Measurements from ENCODE around the gene F2RL3. TPM values are rescaled to one million over a fixed set of nuclear protein-coding genes. Genes with fewer than 3 reads are reported as not detected.

The F2RL3 gene
- total RNA-seq, 4 donors from 2014 or later = 1.3 to 12.9 (median 1.8) TPM

GRCh38 chr19:16850133-16850532 lies 38.7 kb upstream of the F2RL3 start:
- H3K27ac ChIP-seq = no peak overlapping the region
- H3K27me3 ChIP-seq = no peaks in the 10 kb centered on the region
- no peak for DNase-seq (ENCODE audit: low spot score in 2 of 2)
- 93 to 94% methylated on average over 4 of the region's 4 CpGs for WGBS, 2 donors
- H3K4me3 ChIP-seq = no peak overlapping the region
- H3K4me1 ChIP-seq = no peaks in the 10 kb centered on the region
- H3K36me3 ChIP-seq = peaks cover 4 to 100% (median 30%) of the 10 kb centered on the region in 3 donors
- TF ChIP-seq POLR2A (IDR thresholded peaks at IDR 0.05) (no peak), EP300 (IDR thresholded peaks at IDR 0.05) (no peak)
- TF ChIP-seq, protein P1, sequence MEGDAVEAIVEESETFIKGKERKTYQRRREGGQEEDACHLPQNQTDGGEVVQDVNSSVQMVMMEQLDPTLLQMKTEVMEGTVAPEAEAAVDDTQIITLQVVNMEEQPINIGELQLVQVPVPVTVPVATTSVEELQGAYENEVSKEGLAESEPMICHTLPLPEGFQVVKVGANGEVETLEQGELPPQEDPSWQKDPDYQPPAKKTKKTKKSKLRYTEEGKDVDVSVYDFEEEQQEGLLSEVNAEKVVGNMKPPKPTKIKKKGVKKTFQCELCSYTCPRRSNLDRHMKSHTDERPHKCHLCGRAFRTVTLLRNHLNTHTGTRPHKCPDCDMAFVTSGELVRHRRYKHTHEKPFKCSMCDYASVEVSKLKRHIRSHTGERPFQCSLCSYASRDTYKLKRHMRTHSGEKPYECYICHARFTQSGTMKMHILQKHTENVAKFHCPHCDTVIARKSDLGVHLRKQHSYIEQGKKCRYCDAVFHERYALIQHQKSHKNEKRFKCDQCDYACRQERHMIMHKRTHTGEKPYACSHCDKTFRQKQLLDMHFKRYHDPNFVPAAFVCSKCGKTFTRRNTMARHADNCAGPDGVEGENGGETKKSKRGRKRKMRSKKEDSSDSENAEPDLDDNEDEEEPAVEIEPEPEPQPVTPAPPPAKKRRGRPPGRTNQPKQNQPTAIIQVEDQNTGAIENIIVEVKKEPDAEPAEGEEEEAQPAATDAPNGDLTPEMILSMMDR (IDR thresholded peaks at IDR 0.05) = no peak
- H3K9me3 ChIP-seq = no peaks in the 10 kb centered on the region

GRCh38 chr19:16851031-16851712 lies 37.6 kb upstream of the F2RL3 start:
- no peak overlapping the region for H3K27ac ChIP-seq
- 94% methylated on average over 29 to 33 of the region's 33 CpGs for WGBS, 2 donors
- H3K4me1 ChIP-seq = no peaks in the 10 kb centered on the region
- H3K27me3 ChIP-seq = no peaks in the 10 kb centered on the region
- no peak for TF ChIP-seq EP300 (IDR thresholded peaks at IDR 0.05)
- TF ChIP-seq POLR2A (IDR thresholded peaks at IDR 0.05) = no peak
- TF ChIP-seq, protein P1 (IDR thresholded peaks at IDR 0.05) = no peak
- no peak overlapping the region for H3K4me3 ChIP-seq
- H3K9me3 ChIP-seq = no peaks in the 10 kb centered on the region
- no peak for DNase-seq (ENCODE audit: low spot score in 2 of 2)
- H3K36me3 ChIP-seq = peaks cover 4 to 100% (median 30%) of the 10 kb centered on the region in 3 donors

DNA sequence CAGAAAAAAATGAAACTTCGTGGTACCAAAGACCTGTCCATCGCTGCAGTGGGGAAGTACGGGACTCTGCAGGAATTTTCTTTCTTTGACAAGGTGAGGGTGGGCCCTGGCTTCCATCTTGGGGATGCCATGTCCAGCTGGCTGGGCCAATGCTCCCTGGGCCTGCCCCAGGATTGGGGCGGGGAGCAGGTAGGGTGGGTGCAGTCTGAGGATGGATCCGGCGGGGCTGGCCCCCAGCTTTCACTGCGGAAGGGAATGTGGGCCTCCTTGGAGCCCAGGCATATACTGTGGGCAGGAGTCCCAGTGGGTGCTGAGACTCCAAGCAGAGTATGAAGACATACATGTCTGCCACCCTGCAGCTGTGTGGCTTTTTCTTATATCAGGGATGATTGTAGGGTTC lies 35.7 kb upstream of the F2RL3 start:
- no peak overlapping the region for H3K4me3 ChIP-seq
- H3K36me3 ChIP-seq = peaks cover 4 to 98% (median 21%) of the 10 kb centered on the region in 3 donors
- no peaks in the 10 kb centered on the region for H3K27me3 ChIP-seq
- H3K27ac ChIP-seq = no peak overlapping the region
- TF ChIP-seq, protein P1 (IDR thresholded peaks at IDR 0.05) = no peak
- TF ChIP-seq EP300 (IDR thresholded peaks at IDR 0.05) = no peak
- TF ChIP-seq POLR2A (IDR thresholded peaks at IDR 0.05) = no peak
- no peaks in the 10 kb centered on the region for H3K4me1 ChIP-seq
- 92 to 99% methylated on average over 7 of the region's 7 CpGs for WGBS, 2 donors
- no peak for DNase-seq (ENCODE audit: low spot score in 2 of 2)
- H3K9me3 ChIP-seq = no peaks in the 10 kb centered on the region

- Histone ChIP-seq H3K4me3 (no peak overlapping the region), H3K36me3 (peaks cover under 1 to 93% (median 15%) of the 10 kb centered on the region in 3 donors), H3K4me1 (no peaks in the 10 kb centered on the region), H3K9me3 (no peaks in the 10 kb centered on the region), H3K27me3 (no peaks in the 10 kb centered on the region), H3K27ac (no peak overlapping the region)
- TF ChIP-seq EP300 (IDR thresholded peaks at IDR 0.05) (no peak), POLR2A (IDR thresholded peaks at IDR 0.05) (no peak)
- TF ChIP-seq, protein P1 (IDR thresholded peaks at IDR 0.05) = no peak
- DNase-seq (ENCODE audit: low spot score in 2 of 2) = no peak
- WGBS, 2 donors = 94 to 95% methylated on average over 9 of the region's 9 CpGs
Observed at GRCh38 chr19:16856091-16856490, 32.7 kb upstream of the F2RL3 start.

DNA sequence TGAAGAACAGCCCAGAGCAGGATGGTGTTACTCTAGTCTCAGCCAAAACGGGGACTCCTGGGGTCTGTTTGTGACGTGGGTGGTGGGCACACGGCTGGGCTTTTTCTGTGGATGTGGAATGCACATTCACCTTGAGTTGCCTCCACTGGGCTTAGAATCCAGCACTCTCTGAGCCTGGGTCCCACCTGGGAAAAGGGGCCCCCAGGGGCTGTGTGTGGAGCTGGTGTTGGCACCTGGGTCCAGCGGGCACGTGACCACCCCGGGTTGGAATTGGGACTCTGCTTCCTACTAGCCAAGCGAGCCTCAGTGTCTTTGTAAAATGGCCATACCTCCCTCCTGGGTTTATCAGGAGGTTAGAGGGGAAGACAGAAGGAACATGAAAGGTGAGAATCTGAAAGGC lies 29.2 kb upstream of the F2RL3 start:
- Histone ChIP-seq H3K4me3 (no peak overlapping the region), H3K36me3 (peaks cover 0 to 91% (median 4%) of the 10 kb centered on the region in 3 donors), H3K4me1 (no peaks in the 10 kb centered on the region), H3K27me3 (no peaks in the 10 kb centered on the region), H3K9me3 (no peaks in the 10 kb centered on the region), H3K27ac (no peak overlapping the region)
- no peak for DNase-seq (ENCODE audit: low spot score in 2 of 2)
- WGBS, 2 donors = 93 to 97% methylated on average over 6 to 7 of the region's 7 CpGs
- TF ChIP-seq POLR2A (IDR thresholded peaks at IDR 0.05) (no peak), EP300 (IDR thresholded peaks at IDR 0.05) (no peak)
- TF ChIP-seq, protein P1 (IDR thresholded peaks at IDR 0.05) = no peak

Data from tibial nerve (tissue), 4 donors.